ENCODE measurements around the gene NPAS3.

Gene NPAS3

GRCh38 chr14:33232031-33232430 is 293.4 kb downstream of the NPAS3 start:
- Histone ChIP-seq H3K9ac (ENCODE audit: low read depth, low read length) (no peak overlapping the region), H3K4me1 (ENCODE audit: insufficient read depth, low read length) (peaks cover 19% of the 10 kb centered on the region; the same call in 1 of the 2 replicates), H3K36me3 (ENCODE audit: insufficient read depth, low read length) (no peaks in the 10 kb centered on the region; the same call in 1 of the 2 replicates), H3K9me3 (ENCODE audit: control insufficient read depth, insufficient read depth, low read length) (no peaks in the 10 kb centered on the region)

GRCh38 chr14:33237115-33237740 is 298.5 kb downstream of the NPAS3 start:
- no peaks in the 10 kb centered on the region for H3K36me3 ChIP-seq (ENCODE audit: insufficient read depth, low read length)
- peaks cover 10% of the 10 kb centered on the region; the same call in 1 of the 2 replicates for H3K4me1 ChIP-seq (ENCODE audit: insufficient read depth, low read length)
- no peak overlapping the region for H3K9ac ChIP-seq (ENCODE audit: low read depth, low read length)
- no peaks in the 10 kb centered on the region for H3K9me3 ChIP-seq (ENCODE audit: control insufficient read depth, insufficient read depth, low read length)

GRCh38 chr14:33239465-33239864 is 300.8 kb downstream of the NPAS3 start:
- H3K36me3 ChIP-seq (ENCODE audit: insufficient read depth, low read length) = no peaks in the 10 kb centered on the region
- no peaks in the 10 kb centered on the region for H3K9me3 ChIP-seq (ENCODE audit: control insufficient read depth, insufficient read depth, low read length)
- H3K4me1 ChIP-seq (ENCODE audit: insufficient read depth, low read length) = peaks cover 10% of the 10 kb centered on the region; the same call in 1 of the 2 replicates
- H3K9ac ChIP-seq (ENCODE audit: low read depth, low read length) = no peak overlapping the region

- Histone ChIP-seq H3K9ac (ENCODE audit: low read depth, low read length) (no peak overlapping the region), H3K9me3 (ENCODE audit: control insufficient read depth, insufficient read depth, low read length) (no peaks in the 10 kb centered on the region), H3K36me3 (ENCODE audit: insufficient read depth, low read length) (peaks cover 3% of the 10 kb centered on the region; the same call in 1 of the 2 replicates), H3K4me1 (ENCODE audit: insufficient read depth, low read length) (peaks cover 10% of the 10 kb centered on the region; the same call in 1 of the 2 replicates)
Observed at GRCh38 chr14:33240466-33240865, 301.8 kb downstream of the NPAS3 start.

- no peak overlapping the region for H3K9ac ChIP-seq (ENCODE audit: low read depth, low read length)
- peaks cover 10% of the 10 kb centered on the region; the same call in 1 of the 2 replicates for H3K4me1 ChIP-seq (ENCODE audit: insufficient read depth, low read length)
- no peaks in the 10 kb centered on the region for H3K9me3 ChIP-seq (ENCODE audit: control insufficient read depth, insufficient read depth, low read length)
- peaks cover 3% of the 10 kb centered on the region; the same call in 1 of the 2 replicates for H3K36me3 ChIP-seq (ENCODE audit: insufficient read depth, low read length)
Observed at GRCh38 chr14:33241331-33241730, 302.7 kb downstream of the NPAS3 start.

GRCh38 chr14:33249233-33249820 is 310.6 kb downstream of the NPAS3 start:
- peaks cover 3% of the 10 kb centered on the region; the same call in 1 of the 2 replicates for H3K36me3 ChIP-seq (ENCODE audit: insufficient read depth, low read length)
- H3K9me3 ChIP-seq (ENCODE audit: control insufficient read depth, insufficient read depth, low read length) = no peaks in the 10 kb centered on the region
- no peak overlapping the region for H3K9ac ChIP-seq (ENCODE audit: low read depth, low read length)
- peaks cover 10% of the 10 kb centered on the region for H3K4me1 ChIP-seq (ENCODE audit: insufficient read depth, low read length)

GRCh38 chr14:33250963-33251362 is 312.3 kb downstream of the NPAS3 start:
- Histone ChIP-seq H3K36me3 (ENCODE audit: insufficient read depth, low read length) (no peaks in the 10 kb centered on the region; the same call in 1 of the 2 replicates), H3K9me3 (ENCODE audit: control insufficient read depth, insufficient read depth, low read length) (no peaks in the 10 kb centered on the region), H3K9ac (ENCODE audit: low read depth, low read length) (no peak overlapping the region), H3K4me1 (ENCODE audit: insufficient read depth, low read length) (peaks cover 10% of the 10 kb centered on the region)

- Histone ChIP-seq H3K9ac (ENCODE audit: low read depth, low read length) (no peak overlapping the region), H3K36me3 (ENCODE audit: insufficient read depth, low read length) (no peaks in the 10 kb centered on the region; the same call in 1 of the 2 replicates), H3K9me3 (ENCODE audit: control insufficient read depth, insufficient read depth, low read length) (no peaks in the 10 kb centered on the region), H3K4me1 (ENCODE audit: insufficient read depth, low read length) (peaks cover 7% of the 10 kb centered on the region)
Observed at GRCh38 chr14:33254342-33254741, 315.7 kb downstream of the NPAS3 start.

- H3K36me3 ChIP-seq (ENCODE audit: insufficient read depth, low read length) = no peaks in the 10 kb centered on the region
- no peaks in the 10 kb centered on the region for H3K9me3 ChIP-seq (ENCODE audit: control insufficient read depth, insufficient read depth, low read length)
- H3K9ac ChIP-seq (ENCODE audit: low read depth, low read length) = no peak overlapping the region
- peaks cover 1% of the 10 kb centered on the region; the same call in 1 of the 2 replicates for H3K4me1 ChIP-seq (ENCODE audit: insufficient read depth, low read length)
Observed at GRCh38 chr14:33254861-33255395, 316.2 kb downstream of the NPAS3 start.

GRCh38 chr14:33257796-33258195 is 319.1 kb downstream of the NPAS3 start:
- Histone ChIP-seq H3K9ac (ENCODE audit: low read depth, low read length) (no peak overlapping the region), H3K9me3 (ENCODE audit: control insufficient read depth, insufficient read depth, low read length) (no peaks in the 10 kb centered on the region), H3K4me1 (ENCODE audit: insufficient read depth, low read length) (no peaks in the 10 kb centered on the region)

GRCh38 chr14:33259764-33260163 is 321.1 kb downstream of the NPAS3 start:
- Histone ChIP-seq H3K9me3 (ENCODE audit: control insufficient read depth, insufficient read depth, low read length) (no peaks in the 10 kb centered on the region), H3K36me3 (ENCODE audit: insufficient read depth, low read length) (no peaks in the 10 kb centered on the region), H3K9ac (ENCODE audit: low read depth, low read length) (no peak overlapping the region), H3K4me1 (ENCODE audit: insufficient read depth, low read length) (no peaks in the 10 kb centered on the region)

More at GRCh38 chr14:33257796-33258195, 319.1 kb downstream of the NPAS3 start:
- H3K36me3 ChIP-seq (ENCODE audit: insufficient read depth, low read length) = no peaks in the 10 kb centered on the region

GRCh38 chr14:33271216-33271615 is 332.5 kb downstream of the NPAS3 start:
- no peaks in the 10 kb centered on the region for H3K36me3 ChIP-seq (ENCODE audit: insufficient read depth, low read length)
- H3K4me1 ChIP-seq (ENCODE audit: insufficient read depth, low read length) = peaks cover 6% of the 10 kb centered on the region; the same call in 1 of the 2 replicates
- no peak overlapping the region for H3K9ac ChIP-seq (ENCODE audit: low read depth, low read length)
- no peaks in the 10 kb centered on the region for H3K9me3 ChIP-seq (ENCODE audit: control insufficient read depth, insufficient read depth, low read length)

- Histone ChIP-seq H3K36me3 (ENCODE audit: insufficient read depth, low read length) (no peaks in the 10 kb centered on the region), H3K9ac (ENCODE audit: low read depth, low read length) (no peak overlapping the region), H3K4me1 (ENCODE audit: insufficient read depth, low read length) (peaks cover 6% of the 10 kb centered on the region; the same call in 1 of the 2 replicates), H3K9me3 (ENCODE audit: control insufficient read depth, insufficient read depth, low read length) (no peaks in the 10 kb centered on the region)
Observed at GRCh38 chr14:33271891-33272290, 333.2 kb downstream of the NPAS3 start.

GRCh38 chr14:33273978-33274377 is 335.3 kb downstream of the NPAS3 start:
- Histone ChIP-seq H3K36me3 (ENCODE audit: insufficient read depth, low read length) (no peaks in the 10 kb centered on the region), H3K9ac (ENCODE audit: low read depth, low read length) (no peak overlapping the region), H3K9me3 (ENCODE audit: control insufficient read depth, insufficient read depth, low read length) (no peaks in the 10 kb centered on the region), H3K4me1 (ENCODE audit: insufficient read depth, low read length) (peaks cover 6% of the 10 kb centered on the region; the same call in 1 of the 2 replicates)

- H3K9ac ChIP-seq (ENCODE audit: low read depth, low read length) = no peak overlapping the region
- H3K36me3 ChIP-seq (ENCODE audit: insufficient read depth, low read length) = no peaks in the 10 kb centered on the region
- peaks cover 6% of the 10 kb centered on the region; the same call in 1 of the 2 replicates for H3K4me1 ChIP-seq (ENCODE audit: insufficient read depth, low read length)
- no peaks in the 10 kb centered on the region for H3K9me3 ChIP-seq (ENCODE audit: control insufficient read depth, insufficient read depth, low read length)
Observed at GRCh38 chr14:33275879-33276278, 337.2 kb downstream of the NPAS3 start.

All from ES-I3 (cell line).